Transverse colon (tissue), 4 donors: ENCODE data around the gene MEST.
"Not testable (repeated sequence)": the region's sequence is repeated elsewhere in the genome, so short reads cannot be mapped to it uniquely, and the experiment has no call there.

ENCODE experiments used
- CTCF ChIP-seq, 5 experiments: fragments of 200-600 bp in 3 of 5; fragments of 450-650 bp in 2 of 5; sonication (generic) in 3 of 5; IDR thresholded peaks; 1 replicate in 2 of 5; 2 replicates in 3 of 5; pipeline ENCODE4 v1.5.1; 2016 to 2017; ENCODE audit warnings: antibody characterized with exemption in 5 of 5, inconsistent platforms in 3 of 5, mild to moderate bottlenecking in 2 of 5, moderate library complexity in 1 of 5
- POLR2A ChIP-seq: fragments of 450-650 bp; IDR thresholded peaks from one replicate; pipeline ENCODE4 v1.6.1; 2016; ENCODE audit warnings: antibody characterized with exemption, mild to moderate bottlenecking, moderate library complexity
- POLR2AphosphoS5 ChIP-seq, 3 donors: sonication (generic); formaldehyde crosslinking; IDR thresholded peaks; one replicate each; pipeline ENCODE4 v1.6.1; 2016; ENCODE audit warnings: antibody characterized with exemption in 3 of 3

DNA sequence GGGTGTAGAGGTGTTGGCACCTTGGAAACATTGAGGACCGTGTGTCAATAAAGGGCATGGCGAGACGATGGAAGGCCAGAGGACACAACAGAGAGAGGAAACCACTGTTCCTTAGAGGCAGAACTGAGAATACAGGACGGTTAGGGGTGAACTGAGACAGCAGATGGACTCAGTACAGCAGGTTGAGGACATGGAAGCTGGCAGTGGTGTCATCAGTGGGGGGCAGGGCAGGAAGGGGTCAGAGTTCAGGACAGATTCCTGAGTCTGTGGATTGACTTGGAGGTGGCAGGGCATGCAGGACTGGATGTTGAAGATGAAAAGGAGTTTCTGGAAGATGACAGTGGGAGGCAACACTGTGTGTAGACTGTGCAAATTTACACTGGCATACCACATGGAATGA, 50.4 kb downstream of the MEST start:
- not testable (repeated sequence) for TF ChIP-seq POLR2AphosphoS5 (IDR thresholded peaks at IDR 0.05); CTCF (IDR thresholded peaks at IDR 0.05); POLR2A
